ENCODE results near the gene SH2B2. TPM values are rescaled to one million over a fixed set of nuclear protein-coding genes. Genes with fewer than 3 reads are reported as not detected.

SH2B2 gene
- total RNA-seq, 2 experiments from 2014 or later = 0.16 to 0.52 TPM

- Mint-ChIP-seq H3K36me3 (ENCODE audit: low read depth) (no peaks in the 10 kb centered on the region), H3K9me3 (ENCODE audit: insufficient read depth) (no peaks in the 10 kb centered on the region), H3K27ac (no peak overlapping the region), H3K4me3 (no peak overlapping the region), H3K4me1 (ENCODE audit: low read depth) (peaks cover 8% of the 10 kb centered on the region), H3K27me3 (ENCODE audit: low read depth) (no peaks in the 10 kb centered on the region)
- DNase-seq = no peak
- POLR2A ChIA-PET = no interaction called here
- CTCF ChIA-PET = no interaction called here
- ATAC-seq = no peak
Observed at GRCh38 chr7:102304668-102305067, 18.0 kb downstream of the SH2B2 start.

GRCh38 chr7:102305414-102306268, 19.0 kb downstream of the SH2B2 start:
- CTCF ChIA-PET = no interaction called here
- Mint-ChIP-seq H3K27ac (peak overlapping the region; percentile 30), H3K4me1 (ENCODE audit: low read depth) (peaks cover 8% of the 10 kb centered on the region), H3K4me3 (no peak overlapping the region), H3K36me3 (ENCODE audit: low read depth) (no peaks in the 10 kb centered on the region), H3K9me3 (ENCODE audit: insufficient read depth) (no peaks in the 10 kb centered on the region), H3K27me3 (ENCODE audit: low read depth) (no peaks in the 10 kb centered on the region)
- POLR2A ChIA-PET = no interaction called here
- ATAC-seq (no peak), DNase-seq (no peak)

GRCh38 chr7:102306916-102307677, 20.4 kb downstream of the SH2B2 start:
- Mint-ChIP-seq H3K36me3 (ENCODE audit: low read depth) (no peaks in the 10 kb centered on the region), H3K4me3 (no peak overlapping the region), H3K27ac (no peak overlapping the region), H3K4me1 (ENCODE audit: low read depth) (peaks cover 8% of the 10 kb centered on the region), H3K27me3 (ENCODE audit: low read depth) (no peaks in the 10 kb centered on the region), H3K9me3 (ENCODE audit: insufficient read depth) (no peaks in the 10 kb centered on the region)
- ChIA-PET CTCF (interaction anchor here (0.6 to 1.2 kb wide), 2 partner anchors 27 to 991 kb away, joined by 3 to 4 read pairs; no protein-coding TSS in a partner anchor), POLR2A (interaction anchor here (0.9 kb wide), 1 partner anchor 89 kb away, joined by 3 read pairs; the partner anchor contains the start of gene PRKRIP1)
- ATAC-seq (peak; percentile 59), DNase-seq (peak; percentile 49)

DNA sequence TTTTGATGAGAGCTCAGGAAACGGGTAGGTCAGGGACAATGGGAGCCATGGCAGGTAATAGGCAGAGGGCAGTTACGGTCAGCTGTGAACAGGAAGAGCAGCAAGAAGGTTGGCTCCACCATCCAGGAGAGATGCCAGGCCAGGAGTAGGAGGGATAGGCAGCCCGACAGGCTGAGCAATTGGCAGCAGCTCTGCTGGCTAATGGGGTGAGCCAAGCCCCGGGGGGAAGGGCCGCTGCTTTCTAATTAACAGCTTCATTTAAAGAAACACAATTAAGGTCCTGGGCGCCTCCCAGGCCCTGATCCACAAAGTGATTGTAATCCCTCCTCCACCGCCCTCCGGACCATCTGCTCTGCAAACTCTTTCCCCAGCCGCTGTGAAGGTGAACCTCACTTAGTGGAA, 23.7 kb downstream of the SH2B2 start:
- no peaks in the 10 kb centered on the region for H3K27me3 Mint-ChIP-seq (ENCODE audit: low read depth)
- H3K9me3 Mint-ChIP-seq (ENCODE audit: insufficient read depth) = no peaks in the 10 kb centered on the region
- ChIA-PET CTCF (no interaction called here), POLR2A (no interaction called here)
- ATAC-seq (no peak), DNase-seq (no peak)
- H3K4me3 Mint-ChIP-seq = no peak overlapping the region
- H3K36me3 Mint-ChIP-seq (ENCODE audit: low read depth) = no peaks in the 10 kb centered on the region
- H3K4me1 Mint-ChIP-seq (ENCODE audit: low read depth) = peaks cover 8% of the 10 kb centered on the region
- no peak overlapping the region for H3K27ac Mint-ChIP-seq

DNA sequence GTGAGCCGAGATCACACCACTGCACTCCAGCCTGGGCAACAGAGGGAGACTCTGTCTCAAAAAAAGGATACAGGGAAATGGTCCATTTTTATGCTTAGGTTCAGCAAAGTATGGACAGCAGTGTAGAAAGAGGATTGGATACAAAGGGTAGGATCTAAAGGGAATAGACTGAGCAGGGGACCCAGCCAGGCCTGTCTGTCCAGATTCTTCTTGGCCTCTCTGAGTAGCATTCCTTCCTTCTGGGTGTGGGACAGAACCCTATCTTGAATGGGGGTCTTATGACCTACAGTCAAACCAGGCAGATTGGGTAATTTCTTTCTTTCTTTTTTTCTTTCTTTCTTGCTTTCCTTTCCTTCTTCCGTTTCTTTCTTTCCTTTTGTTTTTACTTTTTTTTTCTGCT, 25.6 kb downstream of the SH2B2 start:
- DNase-seq = no peak
- peaks cover 2% of the 10 kb centered on the region for H3K4me1 Mint-ChIP-seq (ENCODE audit: low read depth)
- no peak overlapping the region for H3K4me3 Mint-ChIP-seq
- no peak for ATAC-seq
- H3K27me3 Mint-ChIP-seq (ENCODE audit: low read depth) = no peaks in the 10 kb centered on the region
- CTCF ChIA-PET = no interaction called here
- no peaks in the 10 kb centered on the region for H3K9me3 Mint-ChIP-seq (ENCODE audit: insufficient read depth)
- no peaks in the 10 kb centered on the region for H3K36me3 Mint-ChIP-seq (ENCODE audit: low read depth)
- POLR2A ChIA-PET = no interaction called here
- no peak overlapping the region for H3K27ac Mint-ChIP-seq

DNA sequence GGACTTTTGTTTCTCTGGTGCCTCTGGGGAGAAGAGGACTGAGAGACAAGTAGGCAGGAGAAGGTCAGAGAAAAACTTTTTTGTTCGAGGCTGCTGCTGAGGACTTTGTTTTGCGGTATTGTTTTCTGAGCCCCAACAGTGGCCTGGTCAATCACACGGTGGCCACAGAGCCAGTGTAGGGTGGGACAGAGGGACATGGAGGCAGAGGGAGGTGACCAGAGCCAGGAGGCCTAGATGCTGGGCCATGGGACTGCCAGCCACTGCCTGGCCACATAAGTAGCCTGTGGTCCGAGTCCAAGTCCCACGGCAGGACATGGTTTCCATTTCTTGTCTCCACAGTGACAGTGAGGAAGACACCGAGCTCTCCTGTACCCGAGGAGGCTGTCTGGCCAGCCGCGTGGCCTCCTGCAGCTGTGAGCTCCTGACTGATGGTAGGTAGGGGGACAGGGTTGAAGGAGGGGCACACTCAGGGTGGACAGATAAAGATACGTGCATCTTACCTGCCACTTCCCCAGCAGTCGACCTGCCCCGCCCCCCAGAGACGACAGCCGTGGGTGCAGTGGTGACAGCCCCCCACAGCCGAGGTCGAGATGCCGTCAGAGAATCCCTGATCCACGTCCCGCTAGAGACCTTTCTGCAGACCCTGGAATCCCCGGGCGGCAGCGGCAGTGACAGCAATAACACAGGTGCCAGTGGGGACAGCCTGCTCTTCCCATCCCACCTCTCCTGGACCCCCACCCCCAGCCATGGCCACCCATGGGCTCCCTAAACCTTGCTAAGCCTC, 27.5 kb downstream of the SH2B2 start:
- ChIA-PET POLR2A (no interaction called here), CTCF (no interaction called here)
- Mint-ChIP-seq H3K36me3 (ENCODE audit: low read depth) (no peaks in the 10 kb centered on the region), H3K27me3 (ENCODE audit: low read depth) (no peaks in the 10 kb centered on the region), H3K27ac (no peak overlapping the region), H3K9me3 (ENCODE audit: insufficient read depth) (no peaks in the 10 kb centered on the region), H3K4me1 (ENCODE audit: low read depth) (no peaks in the 10 kb centered on the region), H3K4me3 (no peak overlapping the region)
- ATAC-seq = no peak
- no peak for DNase-seq

- H3K36me3 Mint-ChIP-seq (ENCODE audit: low read depth) = no peaks in the 10 kb centered on the region
- H3K27ac Mint-ChIP-seq = no peak overlapping the region
Observed at GRCh38 chr7:102317231-102318059, 30.8 kb downstream of the SH2B2 start.

GRCh38 chr7:102318482-102318971, 31.9 kb downstream of the SH2B2 start:
- Mint-ChIP-seq H3K9me3 (ENCODE audit: insufficient read depth) (no peaks in the 10 kb centered on the region), H3K27ac (no peak overlapping the region), H3K27me3 (ENCODE audit: low read depth) (no peaks in the 10 kb centered on the region), H3K36me3 (ENCODE audit: low read depth) (no peaks in the 10 kb centered on the region), H3K4me3 (no peak overlapping the region), H3K4me1 (ENCODE audit: low read depth) (no peaks in the 10 kb centered on the region)
- CTCF ChIA-PET = no interaction called here
- ATAC-seq = peak; percentile 30
- DNase-seq = no peak
- POLR2A ChIA-PET = no interaction called here

More at GRCh38 chr7:102317231-102318059, 30.8 kb downstream of the SH2B2 start:
- Mint-ChIP-seq H3K4me3 (no peak overlapping the region), H3K27me3 (ENCODE audit: low read depth) (no peaks in the 10 kb centered on the region), H3K4me1 (ENCODE audit: low read depth) (no peaks in the 10 kb centered on the region), H3K9me3 (ENCODE audit: insufficient read depth) (no peaks in the 10 kb centered on the region)
- ChIA-PET CTCF (no interaction called here), POLR2A (no interaction called here)
- DNase-seq = no peak
- ATAC-seq = no peak

DNA sequence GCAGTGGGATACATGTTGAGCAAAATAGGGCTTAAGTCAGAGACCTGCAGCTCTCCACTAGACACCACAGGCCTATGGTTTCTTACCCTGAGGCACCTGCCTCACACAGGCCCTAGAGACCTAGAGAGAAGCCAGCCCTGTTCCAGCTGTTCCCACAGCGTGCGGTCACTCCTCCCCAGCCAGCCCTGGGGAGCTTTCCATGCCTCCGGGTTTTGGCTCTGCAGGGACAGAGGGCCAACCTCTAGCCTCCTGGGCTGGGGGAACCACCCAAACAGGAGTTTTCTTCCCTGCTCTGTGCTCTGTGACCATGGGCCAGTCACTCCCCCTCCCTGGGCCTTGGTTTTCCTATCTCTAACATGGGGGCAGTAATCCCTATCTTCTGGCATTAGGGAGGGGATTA, 33.0 kb downstream of the SH2B2 start:
- CTCF ChIA-PET = no interaction called here
- no peak overlapping the region for H3K27ac Mint-ChIP-seq
- H3K4me3 Mint-ChIP-seq = no peak overlapping the region
- no peak for ATAC-seq
- POLR2A ChIA-PET = no interaction called here
- no peaks in the 10 kb centered on the region for H3K9me3 Mint-ChIP-seq (ENCODE audit: insufficient read depth)
- no peaks in the 10 kb centered on the region for H3K36me3 Mint-ChIP-seq (ENCODE audit: low read depth)
- DNase-seq = no peak
- H3K27me3 Mint-ChIP-seq (ENCODE audit: low read depth) = no peaks in the 10 kb centered on the region
- no peaks in the 10 kb centered on the region for H3K4me1 Mint-ChIP-seq (ENCODE audit: low read depth)

- H3K27me3 Mint-ChIP-seq (ENCODE audit: low read depth) = no peaks in the 10 kb centered on the region
- no peak for ATAC-seq
- H3K9me3 Mint-ChIP-seq (ENCODE audit: insufficient read depth) = no peaks in the 10 kb centered on the region
- no peak overlapping the region for H3K4me3 Mint-ChIP-seq
- H3K4me1 Mint-ChIP-seq (ENCODE audit: low read depth) = no peaks in the 10 kb centered on the region
- no peak for DNase-seq
- no peak overlapping the region for H3K27ac Mint-ChIP-seq
- H3K36me3 Mint-ChIP-seq (ENCODE audit: low read depth) = no peaks in the 10 kb centered on the region
- ChIA-PET POLR2A (no interaction called here), CTCF (no interaction called here)
Observed at GRCh38 chr7:102320181-102320580, 33.5 kb downstream of the SH2B2 start.

- H3K27me3 Mint-ChIP-seq (ENCODE audit: low read depth) = no peaks in the 10 kb centered on the region
- H3K4me1 Mint-ChIP-seq (ENCODE audit: low read depth) = no peaks in the 10 kb centered on the region
- H3K4me3 Mint-ChIP-seq = no peak overlapping the region
- H3K9me3 Mint-ChIP-seq (ENCODE audit: insufficient read depth) = no peaks in the 10 kb centered on the region
- ChIA-PET CTCF (no interaction called here), POLR2A (no interaction called here)
- DNase-seq (no peak), ATAC-seq (no peak)
- H3K27ac Mint-ChIP-seq = no peak overlapping the region
- no peaks in the 10 kb centered on the region for H3K36me3 Mint-ChIP-seq (ENCODE audit: low read depth)
Observed at GRCh38 chr7:102320601-102321350, 34.1 kb downstream of the SH2B2 start.
